ENCODE results near the gene RTN4R.

DNA sequence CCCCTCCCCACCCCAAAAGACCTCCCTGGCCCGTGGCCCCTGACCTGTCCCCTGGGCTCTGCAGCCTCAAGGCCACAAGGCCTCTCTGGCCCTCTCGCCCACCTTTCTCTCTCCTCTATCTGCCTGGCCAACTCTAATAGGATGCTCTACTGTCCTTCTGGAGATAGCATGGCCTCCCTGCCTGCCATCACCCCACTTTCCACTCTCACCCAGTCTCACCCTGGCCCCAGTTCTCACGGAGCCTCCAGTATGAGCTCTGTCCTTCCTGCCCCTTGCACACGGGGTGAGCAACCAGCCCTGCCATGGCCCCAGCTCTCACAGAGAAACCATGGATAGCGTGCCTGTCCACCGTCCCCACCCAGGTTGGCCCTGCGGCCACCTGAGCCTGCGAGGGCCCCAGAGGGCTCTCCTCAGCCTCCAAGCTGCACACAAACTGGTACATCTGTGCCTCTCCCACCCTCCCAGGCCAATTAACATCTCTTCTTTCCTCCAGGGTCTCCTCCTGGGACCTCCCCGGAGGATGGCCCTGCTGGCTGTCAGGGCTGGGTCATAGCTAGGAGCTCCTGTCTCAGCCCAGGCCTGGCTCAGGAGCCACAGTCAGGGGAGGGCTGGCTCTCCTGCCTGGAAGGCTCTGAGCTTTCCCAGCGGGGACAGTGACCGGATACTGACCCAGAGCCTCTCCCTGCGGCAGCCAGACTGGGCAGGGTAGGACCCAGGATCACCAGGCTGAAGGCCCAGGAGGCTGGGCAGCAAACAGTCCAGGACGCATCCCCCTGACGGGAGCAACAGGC, 22.3 kb downstream of the RTN4R start:
- no peak for TF ChIP-seq EZH2phosphoT487 (IDR thresholded peaks at IDR 0.05; ENCODE audit: borderline replicate concordance)
- TF ChIP-seq, protein P1, sequence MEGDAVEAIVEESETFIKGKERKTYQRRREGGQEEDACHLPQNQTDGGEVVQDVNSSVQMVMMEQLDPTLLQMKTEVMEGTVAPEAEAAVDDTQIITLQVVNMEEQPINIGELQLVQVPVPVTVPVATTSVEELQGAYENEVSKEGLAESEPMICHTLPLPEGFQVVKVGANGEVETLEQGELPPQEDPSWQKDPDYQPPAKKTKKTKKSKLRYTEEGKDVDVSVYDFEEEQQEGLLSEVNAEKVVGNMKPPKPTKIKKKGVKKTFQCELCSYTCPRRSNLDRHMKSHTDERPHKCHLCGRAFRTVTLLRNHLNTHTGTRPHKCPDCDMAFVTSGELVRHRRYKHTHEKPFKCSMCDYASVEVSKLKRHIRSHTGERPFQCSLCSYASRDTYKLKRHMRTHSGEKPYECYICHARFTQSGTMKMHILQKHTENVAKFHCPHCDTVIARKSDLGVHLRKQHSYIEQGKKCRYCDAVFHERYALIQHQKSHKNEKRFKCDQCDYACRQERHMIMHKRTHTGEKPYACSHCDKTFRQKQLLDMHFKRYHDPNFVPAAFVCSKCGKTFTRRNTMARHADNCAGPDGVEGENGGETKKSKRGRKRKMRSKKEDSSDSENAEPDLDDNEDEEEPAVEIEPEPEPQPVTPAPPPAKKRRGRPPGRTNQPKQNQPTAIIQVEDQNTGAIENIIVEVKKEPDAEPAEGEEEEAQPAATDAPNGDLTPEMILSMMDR (conservative IDR thresholded peaks at IDR 0.05; ENCODE audit: low read length), result no peak

All from Loucy (cell line).